Adrenal gland (tissue), 12 donors: Measurements from ENCODE around the gene CDH4. TPM values are rescaled to one million over a fixed set of nuclear protein-coding genes. Genes with fewer than 3 reads are reported as not detected.

Experiments
- DNase-seq, 7 donors: peaks; one replicate each; pipeline ENCODE4 v3.0.0-alpha.2; 2019 to 2020
- H3K27ac ChIP-seq, 5 donors: fragments of 200-600 bp; sonication (generic) in 4 of 5; 1 replicate in 3 of 5; 2 replicates in 2 of 5; pipeline versions ENCODE4 v1.5.1 to v1.8.0; 2016 to 2020; ENCODE audit warnings: mild to moderate bottlenecking in 1 of 5
- H3K27me3 ChIP-seq: fragments of 200-600 bp; 2 replicates; pipeline ENCODE4 v1.8.0; 2021
- H3K36me3 ChIP-seq, 2 donors: fragments of 200-600 bp; replicated peaks in 1 of 2; 1 replicate in 1 of 2; 2 replicates in 1 of 2; pipeline versions ENCODE4 v1.5.1 to v1.8.0; 2018 to 2022
- H3K4me1 ChIP-seq, 2 donors: fragments of 200-600 bp; replicated peaks in 1 of 2; 1 replicate in 1 of 2; 2 replicates in 1 of 2; pipeline versions ENCODE4 v1.5.1 to v1.8.0; 2018 to 2021
- H3K4me3 ChIP-seq, 4 donors: fragments of 200-600 bp; sonication (generic) in 3 of 4; one replicate each; pipeline ENCODE4 v1.5.1; 2016 to 2018
- H3K9me3 ChIP-seq, 3 donors: fragments of 200-600 bp; sonication (generic) in 1 of 3; replicated peaks in 1 of 3; 1 replicate in 2 of 3; 2 replicates in 1 of 3; pipeline versions ENCODE4 v1.5.1 to v1.8.0; 2016 to 2021
- CTCF ChIP-seq, 6 experiments: fragments of 450-650 bp in 4 of 6; fragments of 200-600 bp in 2 of 6; sonication (generic) in 1 of 6; IDR thresholded peaks; 1 replicate in 5 of 6; 2 replicates in 1 of 6; pipeline versions ENCODE4 v1.5.1 to v1.8.0; 2016 to 2021; ENCODE audit warnings: antibody characterized with exemption in 6 of 6, mild to moderate bottlenecking in 2 of 6, moderate library complexity in 1 of 6
- POLR2A ChIP-seq, 2 donors: fragments of 450-650 bp; IDR thresholded peaks; one replicate each; pipeline ENCODE4 v1.6.1; 2017; ENCODE audit warnings: antibody characterized with exemption in 2 of 2, mild to moderate bottlenecking in 2 of 2, moderate library complexity in 1 of 2
- WGBS, 4 donors: extraction: QIAGEN DNeasy Blood & Tissue Kit in 2 of 4; methylation state at CpG; one replicate each; pipeline versions ENCODE4 v1.1.5 to v1.1.7; 2013 to 2017; 5-methylcytosine and 5-hydroxymethylcytosine counted together
- intact Hi-C, 2 donors: fragments of 100-400 bp; cut with DNase I; formaldehyde crosslinking; loops; one replicate each; pipeline versions ENCODE4 v1.14.1 to v1.15.0; 2022 to 2023
- polyA plus RNA-seq, 3 donors: library from polyadenylated mRNA; stranded (reverse); fragments of 200-250 nt in 2 of 3; fragments of 350-450 nt in 1 of 3; fragmentation: Illumina TruSeq in 1 of 3; extraction: RNeasy Lipid Tissue Mini Kit (QIAGEN cat#74804) in 1 of 3; gene quantifications; one replicate each; pipeline ENCODE4 v1.2.3, GENCODE V29; 2013 to 2014
- total RNA-seq, 9 donors: library from RNA; depleted of rRNA in 4 of 9; stranded (reverse); fragments of >200 nt in 4 of 9; fragments of 120-200 nt in 1 of 9; fragmentation: NEBNext Ultra II Directional in 1 of 9; extraction: Animal tissue kit (Norgen Biotek cat#: 25700) in 1 of 9; gene quantifications; one replicate each; pipeline versions ENCODE4 v1.1.0 to v1.2.4, GENCODE V29; 2013 to 2023
- donor health status: healthy with polysubstance abuse.
- donor health status: Bipolar disorder and iron deficiency.
- donor health status: DM: yes; HTN: yes; CAD: no.
- donor health status: DM: no; HTN: no; CAD: no.
- donor health status: DM: no; HTN: no; CAD: no.
- donor health status: DM: yes; HTN: yes; CAD: no.

Gene CDH4
- total and polyA plus RNA-seq, 12 donors, result 0.08 to 0.53 (median 0.20) TPM; not detected in 3

GRCh38 chr20:61913423-61914225 lies 661.6 kb downstream of the CDH4 start:
- Histone ChIP-seq H3K36me3 (no peaks in the 10 kb centered on the region), H3K4me1 (no peaks in the 10 kb centered on the region), H3K9me3 (no peaks in the 10 kb centered on the region), H3K27ac (no peak overlapping the region), H3K27me3 (no peaks in the 10 kb centered on the region), H3K4me3 (no peak overlapping the region)
- TF ChIP-seq CTCF (IDR thresholded peaks at IDR 0.05) (no peak), POLR2A (IDR thresholded peaks at IDR 0.05) (no peak)
- intact Hi-C loops, result no loop called here
- DNase-seq, result no peak
- WGBS, 4 donors, result 75 to 85% (median 80%) methylated on average over 11 to 18 of the region's 18 CpGs

DNA sequence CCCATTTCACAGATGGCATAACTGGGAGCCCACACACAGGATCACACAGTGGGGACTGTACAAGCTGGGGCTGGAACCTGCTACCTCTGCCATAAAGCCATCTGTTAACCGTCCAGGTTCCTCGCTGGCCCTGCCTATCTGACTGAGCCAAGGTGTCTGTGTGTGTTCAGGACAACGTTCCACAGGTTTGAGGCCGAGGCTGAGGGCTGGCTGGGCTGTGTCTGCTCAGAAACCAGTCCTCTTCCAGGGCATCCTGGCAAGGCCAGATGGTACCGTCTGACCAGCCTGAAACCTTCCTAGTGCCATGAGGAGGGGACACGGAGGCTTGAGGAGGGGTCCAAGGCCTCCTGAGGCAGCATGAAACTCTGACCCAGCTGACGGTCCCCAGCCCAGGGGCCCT lies 663.0 kb downstream of the CDH4 start:
- H3K27me3 ChIP-seq, result no peaks in the 10 kb centered on the region
- no peak for DNase-seq
- no peak overlapping the region for H3K27ac ChIP-seq
- intact Hi-C loops, result no loop called here
- H3K4me1 ChIP-seq, result no peaks in the 10 kb centered on the region
- no peaks in the 10 kb centered on the region for H3K9me3 ChIP-seq
- H3K36me3 ChIP-seq, result no peaks in the 10 kb centered on the region
- no peak for TF ChIP-seq CTCF (IDR thresholded peaks at IDR 0.05)
- TF ChIP-seq POLR2A (IDR thresholded peaks at IDR 0.05), result no peak
- H3K4me3 ChIP-seq, result no peak overlapping the region
- WGBS, 4 donors, result 84 to 88% (median 85%) methylated on average over 5 to 7 of the region's 7 CpGs

- Histone ChIP-seq H3K4me1 (no peaks in the 10 kb centered on the region), H3K36me3 (no peaks in the 10 kb centered on the region), H3K9me3 (no peaks in the 10 kb centered on the region), H3K4me3 (no peak overlapping the region), H3K27ac (no peak overlapping the region), H3K27me3 (no peaks in the 10 kb centered on the region)
- DNase-seq, result no peak
- WGBS, 4 donors, result 79 to 85% (median 83%) methylated on average over 6 of the region's 6 CpGs
- intact Hi-C loops, result no loop called here
- TF ChIP-seq CTCF (IDR thresholded peaks at IDR 0.05), result no peak
- no peak for TF ChIP-seq POLR2A (IDR thresholded peaks at IDR 0.05)
These were observed 664.3 kb downstream of the CDH4 start for GRCh38 chr20:61916318-61916891.

DNA sequence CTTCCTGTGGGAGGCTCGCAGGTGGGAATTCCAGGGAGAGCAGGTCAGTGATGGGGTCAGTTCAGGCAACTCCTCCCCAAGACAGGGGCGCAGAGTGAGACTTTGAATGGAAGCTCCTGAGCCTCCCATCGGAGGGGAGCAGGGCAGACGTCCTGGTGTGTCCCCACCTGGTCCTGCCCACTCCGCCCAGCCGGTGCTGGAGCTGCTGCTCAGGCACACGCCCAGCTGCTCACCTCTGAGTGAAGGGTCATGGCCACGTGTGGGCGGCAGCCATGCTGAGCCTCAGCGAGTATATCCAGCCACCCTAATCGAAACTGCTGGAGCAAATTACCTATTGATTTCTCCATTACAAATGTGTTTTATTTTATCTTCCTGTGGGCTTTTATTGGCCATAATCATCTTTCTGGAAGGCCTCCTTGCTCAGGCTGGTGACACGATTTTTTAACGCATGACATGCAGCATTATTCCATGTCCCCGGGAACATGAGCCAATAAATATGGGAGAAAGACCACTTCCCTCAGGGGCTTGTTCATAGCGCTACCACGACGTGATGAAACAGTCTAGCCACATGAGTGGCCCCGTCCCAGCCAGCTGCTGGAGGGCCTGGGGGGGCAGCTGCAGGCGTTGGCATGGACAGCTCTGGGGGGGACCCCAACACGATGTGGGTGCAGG lies 665.5 kb downstream of the CDH4 start:
- Histone ChIP-seq H3K36me3 (no peaks in the 10 kb centered on the region), H3K4me1 (no peaks in the 10 kb centered on the region), H3K27ac (no peak overlapping the region), H3K9me3 (no peaks in the 10 kb centered on the region), H3K4me3 (no peak overlapping the region), H3K27me3 (no peaks in the 10 kb centered on the region)
- TF ChIP-seq POLR2A (IDR thresholded peaks at IDR 0.05) (no peak), CTCF (IDR thresholded peaks at IDR 0.05) (no peak)
- DNase-seq, result no peak
- intact Hi-C loops, result no loop called here
- WGBS, 4 donors, result 72 to 78% (median 76%) methylated on average over 17 to 20 of the region's 20 CpGs
